GM12878 (cell line): Measurements from ENCODE around the gene PRKAA1. TPM values are rescaled to one million over a fixed set of nuclear protein-coding genes. Genes with fewer than 3 reads are reported as not detected.

ENCODE experiments used
- GABPA ChIP-seq: IDR thresholded peaks from 2 replicates; pipeline ENCODE4 v1.6.1; 2014; ENCODE audit warnings: antibody characterized with exemption, low read depth, mild to moderate bottlenecking, inconsistent platforms
- HDAC6 ChIP-seq: fragments of 200-600 bp; sonication (generic); IDR thresholded peaks from one replicate; pipeline ENCODE4 v1.8.0; 2017; ENCODE audit warnings: antibody characterized with exemption; ENCODE audit not compliant: unreplicated experiment
- MLLT1 ChIP-seq: fragments of 450-650 bp; IDR thresholded peaks from 2 replicates; pipeline ENCODE4 v1.6.1; 2016; ENCODE audit warnings: mild to moderate bottlenecking
- NFYB ChIP-seq: IDR thresholded peaks from 2 replicates; pipeline ENCODE4 v1.6.1; 2011; ENCODE audit warnings: low read depth, mild to moderate bottlenecking, low read length, improper control_type of control experiment, moderate library complexity; ENCODE audit not compliant: insufficient read depth
- POU2F2 ChIP-seq: IDR thresholded peaks from 3 replicates; pipeline ENCODE4 v1.6.1; 2011; ENCODE audit warnings: low read depth, mild to moderate bottlenecking, low read length, borderline replicate concordance
- TCF3 ChIP-seq: IDR thresholded peaks from 2 replicates; pipeline ENCODE4 v1.6.1; 2012; ENCODE audit warnings: low read depth, mild to moderate bottlenecking, low read length, borderline replicate concordance; ENCODE audit not compliant: insufficient read depth
- TCF7 ChIP-seq: IDR thresholded peaks from 2 replicates; pipeline ENCODE4 v1.6.1; 2014; ENCODE audit warnings: antibody characterized with exemption, borderline replicate concordance
- WRNIP1 ChIP-seq: IDR thresholded peaks from 2 replicates; pipeline ENCODE4 v1.6.1; 2011; ENCODE audit warnings: low read depth, low read length, improper control_type of control experiment, borderline replicate concordance
- ZNF24 ChIP-seq: fragments of 450-650 bp; IDR thresholded peaks from 2 replicates; pipeline ENCODE4 v1.6.1; 2017; ENCODE audit warnings: antibody characterized with exemption, mild to moderate bottlenecking
- polyA plus RNA-seq, 11 experiments: library from polyadenylated mRNA; depleted of rRNA in 4 of 11; unstranded in 6 of 11; stranded (reverse) in 5 of 11; fragments of >200 nt; fragmentation: Nextera tagmentation in 4 of 11; fragmentation: Illumina TruSeq in 1 of 11; extraction: Ambion mirVana in 4 of 11; extraction: Trizol in 1 of 11; gene quantifications; 1 replicate in 1 of 11; 2 replicates in 10 of 11; pipeline versions ENCODE4 v1.2.1 to v1.2.3, GENCODE V29; 2011 to 2016; ENCODE audit warnings: inconsistent platforms in 2 of 11, missing spikeins in 2 of 11, low read depth in 1 of 11
- total RNA-seq, 4 experiments: library from RNA; depleted of rRNA in 3 of 4; stranded (reverse); fragments of >200 nt in 3 of 4; fragmentation: Illumina TruSeq in 1 of 4; extraction: Trizol in 1 of 4; gene quantifications; 2 replicates each; pipeline versions ENCODE4 v1.2.1 to v1.2.3, GENCODE V29; 2013 to 2021
- TF ChIP-seq, protein P1 (sequence below): IDR thresholded peaks from 2 replicates; pipeline ENCODE4 v1.6.1; 2012; ENCODE audit warnings: improper control_type of control experiment, low read depth, low read length; ENCODE audit not compliant: insufficient replicate concordance
- TF ChIP-seq, protein P2 (sequence below): fragments of 150-350 bp; IDR thresholded peaks from 2 replicates; pipeline ENCODE4 v1.6.1; 2014; ENCODE audit warnings: mild to moderate bottlenecking, low read depth, low read length
- TF ChIP-seq, protein P3 (sequence below): fragments of 450-650 bp; IDR thresholded peaks from 2 replicates; pipeline ENCODE4 v1.6.1; 2016; ENCODE audit warnings: mild to moderate bottlenecking
- TF ChIP-seq, protein P4 (sequence below): IDR thresholded peaks from 2 replicates; pipeline ENCODE4 v1.6.1; 2011; ENCODE audit warnings: borderline replicate concordance, low read depth, mild to moderate bottlenecking, moderate library complexity, low read length; ENCODE audit not compliant: insufficient read depth, poor library complexity, severe bottlenecking
- TF ChIP-seq, protein P5 (sequence below): fragments of 150-350 bp; IDR thresholded peaks from 2 replicates; pipeline ENCODE4 v1.6.1; 2016; ENCODE audit warnings: low read depth, low read length

The PRKAA1 gene
- total and polyA plus RNA-seq, 10 of the 15 experiments (the other 5 are each of a cell fraction or from before 2014, with no cell fraction given), result 13.6 to 55.5 (median 29.6) TPM

DNA sequence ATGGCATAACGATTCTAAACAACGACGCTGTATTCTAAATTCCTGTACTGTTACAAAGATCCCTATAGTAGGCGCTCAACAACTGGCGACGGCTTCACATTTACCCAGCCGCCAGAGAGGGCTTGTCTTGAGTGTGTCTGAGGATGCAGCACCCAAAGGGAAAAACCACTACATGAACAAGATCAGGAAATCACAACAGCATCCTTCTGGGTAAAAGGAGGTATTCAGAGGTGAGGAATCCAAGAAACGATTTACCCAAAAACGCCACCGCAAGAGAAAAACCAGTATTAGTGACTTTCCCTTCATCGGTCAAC is 43.1 kb downstream of the PRKAA1 start (continued):
- no peak for TF ChIP-seq HDAC6
- TF ChIP-seq TCF7, result no peak
- TF ChIP-seq, protein P1, sequence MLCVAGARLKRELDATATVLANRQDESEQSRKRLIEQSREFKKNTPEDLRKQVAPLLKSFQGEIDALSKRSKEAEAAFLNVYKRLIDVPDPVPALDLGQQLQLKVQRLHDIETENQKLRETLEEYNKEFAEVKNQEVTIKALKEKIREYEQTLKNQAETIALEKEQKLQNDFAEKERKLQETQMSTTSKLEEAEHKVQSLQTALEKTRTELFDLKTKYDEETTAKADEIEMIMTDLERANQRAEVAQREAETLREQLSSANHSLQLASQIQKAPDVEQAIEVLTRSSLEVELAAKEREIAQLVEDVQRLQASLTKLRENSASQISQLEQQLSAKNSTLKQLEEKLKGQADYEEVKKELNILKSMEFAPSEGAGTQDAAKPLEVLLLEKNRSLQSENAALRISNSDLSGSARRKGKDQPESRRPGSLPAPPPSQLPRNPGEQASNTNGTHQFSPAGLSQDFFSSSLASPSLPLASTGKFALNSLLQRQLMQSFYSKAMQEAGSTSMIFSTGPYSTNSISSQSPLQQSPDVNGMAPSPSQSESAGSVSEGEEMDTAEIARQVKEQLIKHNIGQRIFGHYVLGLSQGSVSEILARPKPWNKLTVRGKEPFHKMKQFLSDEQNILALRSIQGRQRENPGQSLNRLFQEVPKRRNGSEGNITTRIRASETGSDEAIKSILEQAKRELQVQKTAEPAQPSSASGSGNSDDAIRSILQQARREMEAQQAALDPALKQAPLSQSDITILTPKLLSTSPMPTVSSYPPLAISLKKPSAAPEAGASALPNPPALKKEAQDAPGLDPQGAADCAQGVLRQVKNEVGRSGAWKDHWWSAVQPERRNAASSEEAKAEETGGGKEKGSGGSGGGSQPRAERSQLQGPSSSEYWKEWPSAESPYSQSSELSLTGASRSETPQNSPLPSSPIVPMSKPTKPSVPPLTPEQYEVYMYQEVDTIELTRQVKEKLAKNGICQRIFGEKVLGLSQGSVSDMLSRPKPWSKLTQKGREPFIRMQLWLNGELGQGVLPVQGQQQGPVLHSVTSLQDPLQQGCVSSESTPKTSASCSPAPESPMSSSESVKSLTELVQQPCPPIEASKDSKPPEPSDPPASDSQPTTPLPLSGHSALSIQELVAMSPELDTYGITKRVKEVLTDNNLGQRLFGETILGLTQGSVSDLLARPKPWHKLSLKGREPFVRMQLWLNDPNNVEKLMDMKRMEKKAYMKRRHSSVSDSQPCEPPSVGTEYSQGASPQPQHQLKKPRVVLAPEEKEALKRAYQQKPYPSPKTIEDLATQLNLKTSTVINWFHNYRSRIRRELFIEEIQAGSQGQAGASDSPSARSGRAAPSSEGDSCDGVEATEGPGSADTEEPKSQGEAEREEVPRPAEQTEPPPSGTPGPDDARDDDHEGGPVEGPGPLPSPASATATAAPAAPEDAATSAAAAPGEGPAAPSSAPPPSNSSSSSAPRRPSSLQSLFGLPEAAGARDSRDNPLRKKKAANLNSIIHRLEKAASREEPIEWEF, result no peak
- no peak for TF ChIP-seq ZNF24
- no peak for TF ChIP-seq GABPA
- TF ChIP-seq, protein P2, sequence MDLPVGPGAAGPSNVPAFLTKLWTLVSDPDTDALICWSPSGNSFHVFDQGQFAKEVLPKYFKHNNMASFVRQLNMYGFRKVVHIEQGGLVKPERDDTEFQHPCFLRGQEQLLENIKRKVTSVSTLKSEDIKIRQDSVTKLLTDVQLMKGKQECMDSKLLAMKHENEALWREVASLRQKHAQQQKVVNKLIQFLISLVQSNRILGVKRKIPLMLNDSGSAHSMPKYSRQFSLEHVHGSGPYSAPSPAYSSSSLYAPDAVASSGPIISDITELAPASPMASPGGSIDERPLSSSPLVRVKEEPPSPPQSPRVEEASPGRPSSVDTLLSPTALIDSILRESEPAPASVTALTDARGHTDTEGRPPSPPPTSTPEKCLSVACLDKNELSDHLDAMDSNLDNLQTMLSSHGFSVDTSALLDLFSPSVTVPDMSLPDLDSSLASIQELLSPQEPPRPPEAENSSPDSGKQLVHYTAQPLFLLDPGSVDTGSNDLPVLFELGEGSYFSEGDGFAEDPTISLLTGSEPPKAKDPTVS, result no peak
- TF ChIP-seq POU2F2, result 0 out of 3 replicates have a peak, but pooled peaks have one; percentile 13
- no peak for TF ChIP-seq TCF3
- TF ChIP-seq, protein P3, sequence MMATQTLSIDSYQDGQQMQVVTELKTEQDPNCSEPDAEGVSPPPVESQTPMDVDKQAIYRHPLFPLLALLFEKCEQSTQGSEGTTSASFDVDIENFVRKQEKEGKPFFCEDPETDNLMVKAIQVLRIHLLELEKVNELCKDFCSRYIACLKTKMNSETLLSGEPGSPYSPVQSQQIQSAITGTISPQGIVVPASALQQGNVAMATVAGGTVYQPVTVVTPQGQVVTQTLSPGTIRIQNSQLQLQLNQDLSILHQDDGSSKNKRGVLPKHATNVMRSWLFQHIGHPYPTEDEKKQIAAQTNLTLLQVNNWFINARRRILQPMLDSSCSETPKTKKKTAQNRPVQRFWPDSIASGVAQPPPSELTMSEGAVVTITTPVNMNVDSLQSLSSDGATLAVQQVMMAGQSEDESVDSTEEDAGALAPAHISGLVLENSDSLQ, result no peak
- TF ChIP-seq WRNIP1, result no peak
- TF ChIP-seq MLLT1, result no peak
- TF ChIP-seq, protein P4, sequence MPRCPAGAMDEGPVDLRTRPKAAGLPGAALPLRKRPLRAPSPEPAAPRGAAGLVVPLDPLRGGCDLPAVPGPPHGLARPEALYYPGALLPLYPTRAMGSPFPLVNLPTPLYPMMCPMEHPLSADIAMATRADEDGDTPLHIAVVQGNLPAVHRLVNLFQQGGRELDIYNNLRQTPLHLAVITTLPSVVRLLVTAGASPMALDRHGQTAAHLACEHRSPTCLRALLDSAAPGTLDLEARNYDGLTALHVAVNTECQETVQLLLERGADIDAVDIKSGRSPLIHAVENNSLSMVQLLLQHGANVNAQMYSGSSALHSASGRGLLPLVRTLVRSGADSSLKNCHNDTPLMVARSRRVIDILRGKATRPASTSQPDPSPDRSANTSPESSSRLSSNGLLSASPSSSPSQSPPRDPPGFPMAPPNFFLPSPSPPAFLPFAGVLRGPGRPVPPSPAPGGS, result no peak
- TF ChIP-seq NFYB, result no peak
- TF ChIP-seq, protein P5, sequence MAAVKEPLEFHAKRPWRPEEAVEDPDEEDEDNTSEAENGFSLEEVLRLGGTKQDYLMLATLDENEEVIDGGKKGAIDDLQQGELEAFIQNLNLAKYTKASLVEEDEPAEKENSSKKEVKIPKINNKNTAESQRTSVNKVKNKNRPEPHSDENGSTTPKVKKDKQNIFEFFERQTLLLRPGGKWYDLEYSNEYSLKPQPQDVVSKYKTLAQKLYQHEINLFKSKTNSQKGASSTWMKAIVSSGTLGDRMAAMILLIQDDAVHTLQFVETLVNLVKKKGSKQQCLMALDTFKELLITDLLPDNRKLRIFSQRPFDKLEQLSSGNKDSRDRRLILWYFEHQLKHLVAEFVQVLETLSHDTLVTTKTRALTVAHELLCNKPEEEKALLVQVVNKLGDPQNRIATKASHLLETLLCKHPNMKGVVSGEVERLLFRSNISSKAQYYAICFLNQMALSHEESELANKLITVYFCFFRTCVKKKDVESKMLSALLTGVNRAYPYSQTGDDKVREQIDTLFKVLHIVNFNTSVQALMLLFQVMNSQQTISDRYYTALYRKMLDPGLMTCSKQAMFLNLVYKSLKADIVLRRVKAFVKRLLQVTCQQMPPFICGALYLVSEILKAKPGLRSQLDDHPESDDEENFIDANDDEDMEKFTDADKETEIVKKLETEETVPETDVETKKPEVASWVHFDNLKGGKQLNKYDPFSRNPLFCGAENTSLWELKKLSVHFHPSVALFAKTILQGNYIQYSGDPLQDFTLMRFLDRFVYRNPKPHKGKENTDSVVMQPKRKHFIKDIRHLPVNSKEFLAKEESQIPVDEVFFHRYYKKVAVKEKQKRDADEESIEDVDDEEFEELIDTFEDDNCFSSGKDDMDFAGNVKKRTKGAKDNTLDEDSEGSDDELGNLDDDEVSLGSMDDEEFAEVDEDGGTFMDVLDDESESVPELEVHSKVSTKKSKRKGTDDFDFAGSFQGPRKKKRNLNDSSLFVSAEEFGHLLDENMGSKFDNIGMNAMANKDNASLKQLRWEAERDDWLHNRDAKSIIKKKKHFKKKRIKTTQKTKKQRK, result no peak
